Stimulated activated CD4-positive, alpha-beta T cell treated with anti-CD3 and anti-CD28 coated beads, Interleukin-12 subunit alpha, Interleukin-12 subunit beta, amount 100 ng/mL, for 4 hours (primary cell): ENCODE results near the gene ARSA.
A peak's percentile ranks its signal among the peaks of the same experiment; 100 is the strongest.
"Not testable (repeated sequence)": the region's sequence is repeated elsewhere in the genome, so short reads cannot be mapped to it uniquely, and the experiment has no call there.

Experiments used
- DNase-seq: peaks from one replicate; pipeline ENCODE4 v3.0.0-alpha.2; 2020

ARSA gene

GRCh38 chr22:50621356-50621880, 6.5 kb downstream of the ARSA start:
- DNase-seq = no peak

GRCh38 chr22:50620593-50621355, 7.2 kb downstream of the ARSA start:
- peak; percentile 74 for DNase-seq

- not testable (repeated sequence) for DNase-seq
Measured at GRCh38 chr22:50614296-50614695, 13.7 kb downstream of the ARSA start.

- DNase-seq = no peak
Measured at GRCh38 chr22:50613291-50613981, 14.5 kb downstream of the ARSA start.

GRCh38 chr22:50612528-50613221, 15.3 kb downstream of the ARSA start:
- no peak for DNase-seq

GRCh38 chr22:50612168-50612527, 15.8 kb downstream of the ARSA start:
- DNase-seq = no peak

- DNase-seq = no peak
Measured at GRCh38 chr22:50611341-50612060, 16.5 kb downstream of the ARSA start.

GRCh38 chr22:50610581-50610980, 17.4 kb downstream of the ARSA start:
- no peak for DNase-seq

- no peak for DNase-seq
Measured at GRCh38 chr22:50610041-50610451, 17.9 kb downstream of the ARSA start.

GRCh38 chr22:50609599-50609998, 18.4 kb downstream of the ARSA start:
- no peak for DNase-seq

- DNase-seq = no peak
Measured at GRCh38 chr22:50608996-50609395, 19.0 kb downstream of the ARSA start.

- not testable (repeated sequence) for DNase-seq
Measured at GRCh38 chr22:50608058-50608840, 19.7 kb downstream of the ARSA start.

- DNase-seq = no peak
Measured at GRCh38 chr22:50607659-50608020, 20.3 kb downstream of the ARSA start.

- DNase-seq = no peak
Measured at GRCh38 chr22:50606946-50607658, 20.9 kb downstream of the ARSA start.

- no peak for DNase-seq
Measured at GRCh38 chr22:50606165-50606945, 21.6 kb downstream of the ARSA start.

GRCh38 chr22:50605613-50606074, 22.3 kb downstream of the ARSA start:
- no peak for DNase-seq

- DNase-seq = no peak
Measured at GRCh38 chr22:50605002-50605612, 22.8 kb downstream of the ARSA start.

- no peak for DNase-seq
Measured at GRCh38 chr22:50604256-50605001, 23.5 kb downstream of the ARSA start.

- DNase-seq = no peak
Measured at GRCh38 chr22:50603511-50604255, 24.3 kb downstream of the ARSA start.
